H1 (cell line): ENCODE results near the gene PIK3R5. TPM values are rescaled to one million over a fixed set of nuclear protein-coding genes. Genes with fewer than 3 reads are reported as not detected.

Experiments
- CTCF ChIA-PET: fragments of 300-600 bp; sonication (Branson Sonifier 250); formaldehyde crosslinking; loops from one replicate; lab custom pipeline; 2021; ENCODE audit not compliant: partially characterized antibody; lab: Charles Lee
- POLR2A ChIA-PET: fragments of 300-600 bp; sonication (Branson Sonifier 250); formaldehyde crosslinking; loops from one replicate; lab custom pipeline; 2021; ENCODE audit warnings: inconsistent platforms; ENCODE audit not compliant: partially characterized antibody; lab: Charles Lee
- DNase-seq, 2 experiments: peaks; one replicate each; pipeline versions ENCODE4 v3.0.0 to v3.0.0-alpha.2; 2010 to 2022; ENCODE audit warnings: low spot score in 2 of 2, low read depth in 1 of 2, mixed read lengths in 1 of 2
- FAIRE-seq: peaks from 2 replicates; lab custom pipeline; 2011; peaks lifted over from hg19 to GRCh38; lab: Jason Lieb, UNC
- H2AFZ ChIP-seq: 2 replicates; pipeline ENCODE4 v1.8.1; 2012; ENCODE audit warnings: low read length, inconsistent platforms
- H2AK5ac ChIP-seq: 2 replicates; pipeline ENCODE4 v1.6.1; 2013; ENCODE audit warnings: low read depth, low read length
- H2BK120ac ChIP-seq: replicated peaks from 2 replicates; pipeline ENCODE3; 2013; ENCODE audit warnings: low read depth, low read length, inconsistent platforms
- H2BK12ac ChIP-seq: 2 replicates; pipeline ENCODE4 v1.6.1; 2013; ENCODE audit warnings: low read depth, low read length
- H2BK15ac ChIP-seq: 2 replicates; pipeline ENCODE4 v1.6.1; 2013; ENCODE audit warnings: low read length
- H2BK20ac ChIP-seq: 2 replicates; pipeline ENCODE4 v1.6.1; 2013; ENCODE audit warnings: low read length
- H2BK5ac ChIP-seq: 2 replicates; pipeline ENCODE4 v1.6.1; 2013; ENCODE audit warnings: low read depth, low read length
- H3K14ac ChIP-seq: 2 replicates; pipeline ENCODE4 v1.6.1; 2013; ENCODE audit warnings: inconsistent platforms; ENCODE audit not compliant: insufficient read length
- H3K18ac ChIP-seq: 2 replicates; pipeline ENCODE4 v1.6.1; 2013; ENCODE audit warnings: low read length; ENCODE audit errors: extremely low read depth
- H3K23ac ChIP-seq: 2 replicates; pipeline ENCODE4 v1.6.1; 2013; ENCODE audit warnings: inconsistent platforms; ENCODE audit not compliant: insufficient read length
- H3K23me2 ChIP-seq: 2 replicates; pipeline ENCODE4 v1.6.1; 2013; ENCODE audit warnings: low read depth, low read length
- H3K27ac ChIP-seq: 2 replicates; pipeline ENCODE4 v1.6.1; 2011; ENCODE audit warnings: low read depth, low read length, inconsistent platforms
- H3K27me3 ChIP-seq, 4 experiments: replicated peaks in 1 of 4; 1 replicate in 1 of 4; 2 replicates in 3 of 4; pipeline versions ENCODE4 v1.6.1 to v1.8.1; 2011 to 2013; ENCODE audit warnings: low read length in 3 of 4, mild to moderate bottlenecking in 3 of 4, inconsistent platforms in 2 of 4, mixed read lengths in 2 of 4, moderate library complexity in 1 of 4; ENCODE audit not compliant: control insufficient read depth in 3 of 4, insufficient read depth in 3 of 4; ENCODE audit errors: extremely low read depth in 1 of 4
- H3K36me3 ChIP-seq, 4 experiments: 2 replicates each; pipeline versions ENCODE4 v1.6.1 to v1.8.1; 2011 to 2013; ENCODE audit warnings: mild to moderate bottlenecking in 4 of 4, low read length in 3 of 4, moderate library complexity in 2 of 4, control low read depth in 1 of 4, inconsistent platforms in 1 of 4; ENCODE audit not compliant: insufficient read depth in 4 of 4, control insufficient read depth in 2 of 4
- H3K4ac ChIP-seq: replicated peaks from 2 replicates; pipeline ENCODE3; 2013; ENCODE audit warnings: low read length, low read depth, mixed read lengths, inconsistent platforms; ENCODE audit not compliant: insufficient read length
- H3K4me1 ChIP-seq, 4 experiments: replicated peaks in 1 of 4; 1 replicate in 1 of 4; 2 replicates in 3 of 4; pipeline versions ENCODE4 v1.6.1 to v1.8.1; 2011 to 2013; ENCODE audit warnings: low read length in 3 of 4, inconsistent platforms in 2 of 4, mixed read lengths in 1 of 4; ENCODE audit not compliant: insufficient read depth in 4 of 4, control insufficient read depth in 3 of 4
- H3K4me2 ChIP-seq, 2 experiments: 2 replicates each; pipeline versions ENCODE4 v1.6.1 to v1.8.1; 2011 to 2013; ENCODE audit warnings: low read depth in 2 of 2, low read length in 2 of 2, control low read depth in 1 of 2, inconsistent platforms in 1 of 2, mild to moderate bottlenecking in 1 of 2; ENCODE audit not compliant: insufficient read depth in 1 of 2
- H3K4me3 ChIP-seq, 4 experiments: fragments of 200-600, 300-600 bp in 1 of 4; sonication (generic), shearing (Covaris generic), sonication (Bioruptor Twin) in 1 of 4; 2 replicates each; pipeline versions ENCODE4 v1.5.1 to v1.8.1; 2011 to 2016; ENCODE audit warnings: low read length in 4 of 4, low read depth in 3 of 4, control low read depth in 2 of 4, inconsistent platforms in 2 of 4, mild to moderate bottlenecking in 2 of 4, mixed read lengths in 1 of 4, moderate library complexity in 1 of 4; ENCODE audit not compliant: insufficient read depth in 2 of 4; ENCODE audit errors: extremely low read depth in 1 of 4
- H3K56ac ChIP-seq: replicated peaks from 2 replicates; pipeline ENCODE3; 2013; ENCODE audit warnings: low read depth, mild to moderate bottlenecking, mixed read lengths, low read length, inconsistent platforms; ENCODE audit not compliant: insufficient read length
- H3K79me1 ChIP-seq: 2 replicates; pipeline ENCODE4 v1.6.1; 2013; ENCODE audit warnings: low read depth, low read length, control low read depth
- H3K79me2 ChIP-seq, 2 experiments: 2 replicates each; pipeline versions ENCODE4 v1.6.1 to v1.8.1; 2012 to 2013; ENCODE audit warnings: low read length in 2 of 2, mild to moderate bottlenecking in 2 of 2, inconsistent platforms in 1 of 2; ENCODE audit not compliant: insufficient read depth in 2 of 2, control insufficient read depth in 1 of 2
- H3K9ac ChIP-seq, 4 experiments: replicated peaks in 1 of 4; 1 replicate in 1 of 4; 2 replicates in 3 of 4; pipeline versions ENCODE4 v1.6.1 to v1.8.1; 2011 to 2013; ENCODE audit warnings: low read depth in 3 of 4, low read length in 3 of 4, control low read depth in 2 of 4, mild to moderate bottlenecking in 2 of 4, moderate library complexity in 2 of 4, inconsistent platforms in 1 of 4; ENCODE audit errors: extremely low read depth in 1 of 4
- H3K9me3 ChIP-seq, 2 experiments: 2 replicates each; pipeline versions ENCODE4 v1.6.1 to v1.8.1; 2012 to 2013; ENCODE audit warnings: mild to moderate bottlenecking in 2 of 2, moderate library complexity in 2 of 2, control low read depth in 1 of 2, inconsistent platforms in 1 of 2, low read depth in 1 of 2, low read length in 1 of 2, mixed read lengths in 1 of 2; ENCODE audit not compliant: insufficient read depth in 2 of 2
- H4K20me1 ChIP-seq, 2 experiments: replicated peaks in 1 of 2; 2 replicates each; pipeline versions ENCODE3 to v1.8.1; 2011 to 2013; ENCODE audit warnings: inconsistent platforms in 2 of 2, low read length in 2 of 2, mild to moderate bottlenecking in 1 of 2; ENCODE audit not compliant: insufficient read depth in 2 of 2, control insufficient read depth in 1 of 2
- H4K5ac ChIP-seq: 2 replicates; pipeline ENCODE4 v1.6.1; 2013; ENCODE audit warnings: low read length, low read depth, mixed read lengths, inconsistent platforms; ENCODE audit not compliant: insufficient read length
- H4K8ac ChIP-seq: 2 replicates; pipeline ENCODE4 v1.8.0; 2013; ENCODE audit warnings: mild to moderate bottlenecking, moderate library complexity, low read length, inconsistent platforms; ENCODE audit not compliant: insufficient read depth; ENCODE audit errors: extremely low read depth
- H4K91ac ChIP-seq: replicated peaks from 2 replicates; pipeline ENCODE3; 2013; ENCODE audit warnings: low read length, mixed read lengths, inconsistent platforms; ENCODE audit not compliant: insufficient read length
- BCL11A ChIP-seq, 2 experiments: IDR thresholded peaks; one replicate each; pipeline ENCODE4 v1.6.1; 2011; ENCODE audit warnings: low read depth in 2 of 2, low read length in 2 of 2, mild to moderate bottlenecking in 2 of 2
- BRCA1 ChIP-seq: IDR thresholded peaks from 2 replicates; pipeline ENCODE4 v1.6.1; 2012; ENCODE audit warnings: low read depth, low read length, improper control_type of control experiment
- EP300 ChIP-seq, 2 experiments: IDR thresholded peaks; 1 replicate in 1 of 2; 2 replicates in 1 of 2; pipeline ENCODE4 v1.6.1; 2011 to 2012; ENCODE audit warnings: low read depth in 2 of 2, low read length in 2 of 2, mild to moderate bottlenecking in 2 of 2, borderline replicate concordance in 1 of 2, inconsistent platforms in 1 of 2, moderate library complexity in 1 of 2
- GABPA ChIP-seq: IDR thresholded peaks from 2 replicates; pipeline ENCODE4 v1.6.1; 2011; ENCODE audit warnings: mild to moderate bottlenecking, low read length, moderate library complexity, borderline replicate concordance; ENCODE audit not compliant: insufficient read depth
- HDAC2 ChIP-seq, 2 experiments: fragments of 300-600 bp in 1 of 2; sonication (generic) in 1 of 2; IDR thresholded peaks; 2 replicates each; pipeline ENCODE4 v1.6.1; 2011 to 2012; ENCODE audit warnings: low read depth in 2 of 2, low read length in 2 of 2, mild to moderate bottlenecking in 2 of 2, moderate library complexity in 2 of 2, borderline replicate concordance in 1 of 2, inconsistent platforms in 1 of 2
- KDM1A ChIP-seq: fragments of 200-600, 300-600 bp; sonication (generic); IDR thresholded peaks from 2 replicates; pipeline ENCODE4 v1.7.1; 2016; ENCODE audit warnings: mild to moderate bottlenecking, low read length, borderline replicate concordance
- SIRT6 ChIP-seq: IDR thresholded peaks from one replicate; pipeline ENCODE4 v1.7.1; 2012; ENCODE audit warnings: low read length, inconsistent platforms
- SIX5 ChIP-seq: IDR thresholded peaks from 2 replicates; pipeline ENCODE4 v1.6.1; 2011; ENCODE audit warnings: mild to moderate bottlenecking, low read depth, low read length
- SP4 ChIP-seq: IDR thresholded peaks from 2 replicates; pipeline ENCODE4 v1.6.1; 2012; ENCODE audit warnings: low read length, inconsistent platforms
- TBP ChIP-seq: IDR thresholded peaks from 2 replicates; pipeline ENCODE4 v1.6.1; 2011; ENCODE audit warnings: low read depth, low read length, improper control_type of control experiment
- TCF12 ChIP-seq: IDR thresholded peaks from 2 replicates; pipeline ENCODE4 v1.6.1; 2011; ENCODE audit warnings: low read depth, mild to moderate bottlenecking, low read length
- TEAD4 ChIP-seq: IDR thresholded peaks from 2 replicates; pipeline ENCODE4 v1.6.1; 2012; ENCODE audit warnings: low read depth, low read length, inconsistent platforms, mixed read lengths
- WGBS, 2 experiments: shearing (Covaris generic) in 1 of 2; methylation state at CpG; one replicate each; pipeline versions ENCODE4 v1.1.6 to v1.1.7; 2013 to 2015; ENCODE audit warnings: low lambda C conversion rate in 2 of 2, mixed read lengths in 2 of 2, inconsistent platforms in 1 of 2, low coverage in 1 of 2, missing lambda C conversion rate in 1 of 2; ENCODE audit not compliant: insufficient replicate concordance in 2 of 2, insufficient coverage in 1 of 2, insufficient read length in 1 of 2; ENCODE audit errors: extremely low coverage in 1 of 2, missing lambda C conversion rate in 1 of 2; 5-methylcytosine and 5-hydroxymethylcytosine counted together
- polyA plus RNA-seq, 7 experiments: library from polyadenylated mRNA; depleted of rRNA in 3 of 7; stranded (reverse) in 5 of 7; unstranded in 2 of 7; fragments of >200 nt in 5 of 7; fragments of 200-250 nt in 2 of 7; gene quantifications; 1 replicate in 5 of 7; 2 replicates in 1 of 7; 4 replicates in 1 of 7; pipeline versions ENCODE4 v1.2.1 to v1.2.3, GENCODE V29; 2011 to 2013; ENCODE audit warnings: missing spikeins in 2 of 7, mixed read lengths in 2 of 7
- total RNA-seq: library from RNA; stranded (reverse); fragmentation: NEBNext Ultra II Directional; extraction: Animal tissue kit (Norgen Biotek cat#: 25700); gene quantifications from 2 replicates; pipeline ENCODE4 v1.2.1, GENCODE V29; 2021
- TF ChIP-seq, protein P1 (sequence below): IDR thresholded peaks from 2 replicates; pipeline ENCODE4 v1.6.1; 2012; ENCODE audit warnings: inconsistent platforms
- TF ChIP-seq, protein P2 (sequence below): IDR thresholded peaks from 2 replicates; pipeline ENCODE4 v1.6.1; 2012; ENCODE audit warnings: inconsistent platforms

The PIK3R5 gene
- total and polyA plus RNA-seq, 2 of the 8 experiments (the other 6 are each of a cell fraction or from before 2014, with no cell fraction given), result 2.7 to 4.3 TPM

DNA sequence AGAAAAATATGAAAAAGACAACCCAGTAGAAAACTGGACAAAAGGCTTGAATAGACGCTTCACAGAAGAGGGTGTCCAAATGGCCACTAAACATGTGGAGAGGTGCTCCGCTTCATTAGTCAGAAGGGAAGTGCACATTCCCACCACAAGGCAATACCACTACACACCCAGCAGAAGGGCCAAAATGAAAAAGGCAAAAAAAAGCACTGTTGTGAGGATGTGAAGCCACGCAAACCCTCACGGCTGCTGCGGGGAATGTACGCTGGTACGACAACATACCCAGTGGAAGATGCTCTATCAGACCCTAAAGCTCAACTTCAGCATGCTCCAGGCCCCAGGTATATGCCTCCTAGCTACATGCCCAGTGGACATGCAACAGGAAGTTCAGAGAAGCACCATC lies 17.0 kb downstream of the PIK3R5 start:
- Histone ChIP-seq H2BK12ac (no peak overlapping the region), H3K9ac (no peak overlapping the region), H3K56ac (no peak overlapping the region), H4K20me1 (no peaks in the 10 kb centered on the region), H3K79me2 (no peaks in the 10 kb centered on the region), H4K8ac (no peak overlapping the region), H3K4me2 (no peak overlapping the region), H3K4me1 (no peaks in the 10 kb centered on the region), H3K18ac (no peak overlapping the region), H3K23me2 (no peaks in the 10 kb centered on the region), H2BK5ac (no peak overlapping the region), H3K36me3 (no peaks in the 10 kb centered on the region), H3K79me1 (no peaks in the 10 kb centered on the region), H2AK5ac (no peak overlapping the region), H2BK120ac (no peak overlapping the region), H3K9me3 (no peaks in the 10 kb centered on the region), H2AFZ (no peak overlapping the region), H2BK20ac (no peak overlapping the region), H4K91ac (no peak overlapping the region), H4K5ac (no peak overlapping the region), H3K14ac (no peak overlapping the region), H3K27me3 (no peaks in the 10 kb centered on the region), H3K23ac (no peak overlapping the region), H3K4me3 (no peak overlapping the region), H2BK15ac (no peak overlapping the region), H3K4ac (no peak overlapping the region), H3K27ac (no peak overlapping the region)
- 95% methylated on average over 7 of the region's 7 CpGs; no CpG with 5 or more reads in 1 of the 2 experiments for WGBS, 2 experiments
- ChIA-PET POLR2A (interaction anchor here (1.1 kb wide), 1 partner anchor 13 kb away, joined by 3 read pairs; no protein-coding TSS in a partner anchor), CTCF (interaction anchor here (1.6 to 3.5 kb wide), 2 partner anchors 53 to 60 kb away, joined by 8 to 9 read pairs; no protein-coding TSS in a partner anchor)
- FAIRE-seq, result no peak
- DNase-seq, result no peak
- no peak for TF ChIP-seq GABPA
- TF ChIP-seq TCF12, result no peak
- no peak for TF ChIP-seq TBP
- TF ChIP-seq, protein P1, sequence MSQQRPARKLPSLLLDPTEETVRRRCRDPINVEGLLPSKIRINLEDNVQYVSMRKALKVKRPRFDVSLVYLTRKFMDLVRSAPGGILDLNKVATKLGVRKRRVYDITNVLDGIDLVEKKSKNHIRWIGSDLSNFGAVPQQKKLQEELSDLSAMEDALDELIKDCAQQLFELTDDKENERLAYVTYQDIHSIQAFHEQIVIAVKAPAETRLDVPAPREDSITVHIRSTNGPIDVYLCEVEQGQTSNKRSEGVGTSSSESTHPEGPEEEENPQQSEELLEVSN, result no peak
- no peak for TF ChIP-seq KDM1A
- no peak for TF ChIP-seq EP300 (IDR thresholded peaks at IDR 0.05; ENCODE audit: borderline replicate concordance in 1 of 2, low read depth in 2 of 2, low read length in 2 of 2)
- TF ChIP-seq BRCA1, result no peak
- TF ChIP-seq SIRT6, result no peak
- TF ChIP-seq BCL11A (IDR thresholded peaks at IDR 0.05; ENCODE audit: low read depth in 2 of 2, low read length in 2 of 2), result no peak
- TF ChIP-seq, protein P2, sequence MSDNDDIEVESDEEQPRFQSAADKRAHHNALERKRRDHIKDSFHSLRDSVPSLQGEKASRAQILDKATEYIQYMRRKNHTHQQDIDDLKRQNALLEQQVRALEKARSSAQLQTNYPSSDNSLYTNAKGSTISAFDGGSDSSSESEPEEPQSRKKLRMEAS, result no peak
- TF ChIP-seq SP4, result no peak
- no peak for TF ChIP-seq TEAD4
- TF ChIP-seq HDAC2 (IDR thresholded peaks at IDR 0.05; ENCODE audit: borderline replicate concordance in 1 of 2, low read depth in 2 of 2, low read length in 2 of 2), result no peak
- TF ChIP-seq SIX5, result no peak
